Inflammatory macrophage treated with lipopolysaccharide for 4 hours (primary cell): ENCODE results near the gene NPTX2.
A peak's percentile ranks its signal among the peaks of the same experiment; 100 is the strongest.
"Not testable (repeated sequence)": the region's sequence is repeated elsewhere in the genome, so short reads cannot be mapped to it uniquely, and the experiment has no call there.

Experiments used
- DNase-seq: peaks from one replicate; pipeline ENCODE4 v3.0.0-alpha.2; 2020

Gene NPTX2, protein sequence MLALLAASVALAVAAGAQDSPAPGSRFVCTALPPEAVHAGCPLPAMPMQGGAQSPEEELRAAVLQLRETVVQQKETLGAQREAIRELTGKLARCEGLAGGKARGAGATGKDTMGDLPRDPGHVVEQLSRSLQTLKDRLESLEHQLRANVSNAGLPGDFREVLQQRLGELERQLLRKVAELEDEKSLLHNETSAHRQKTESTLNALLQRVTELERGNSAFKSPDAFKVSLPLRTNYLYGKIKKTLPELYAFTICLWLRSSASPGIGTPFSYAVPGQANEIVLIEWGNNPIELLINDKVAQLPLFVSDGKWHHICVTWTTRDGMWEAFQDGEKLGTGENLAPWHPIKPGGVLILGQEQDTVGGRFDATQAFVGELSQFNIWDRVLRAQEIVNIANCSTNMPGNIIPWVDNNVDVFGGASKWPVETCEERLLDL

DNA sequence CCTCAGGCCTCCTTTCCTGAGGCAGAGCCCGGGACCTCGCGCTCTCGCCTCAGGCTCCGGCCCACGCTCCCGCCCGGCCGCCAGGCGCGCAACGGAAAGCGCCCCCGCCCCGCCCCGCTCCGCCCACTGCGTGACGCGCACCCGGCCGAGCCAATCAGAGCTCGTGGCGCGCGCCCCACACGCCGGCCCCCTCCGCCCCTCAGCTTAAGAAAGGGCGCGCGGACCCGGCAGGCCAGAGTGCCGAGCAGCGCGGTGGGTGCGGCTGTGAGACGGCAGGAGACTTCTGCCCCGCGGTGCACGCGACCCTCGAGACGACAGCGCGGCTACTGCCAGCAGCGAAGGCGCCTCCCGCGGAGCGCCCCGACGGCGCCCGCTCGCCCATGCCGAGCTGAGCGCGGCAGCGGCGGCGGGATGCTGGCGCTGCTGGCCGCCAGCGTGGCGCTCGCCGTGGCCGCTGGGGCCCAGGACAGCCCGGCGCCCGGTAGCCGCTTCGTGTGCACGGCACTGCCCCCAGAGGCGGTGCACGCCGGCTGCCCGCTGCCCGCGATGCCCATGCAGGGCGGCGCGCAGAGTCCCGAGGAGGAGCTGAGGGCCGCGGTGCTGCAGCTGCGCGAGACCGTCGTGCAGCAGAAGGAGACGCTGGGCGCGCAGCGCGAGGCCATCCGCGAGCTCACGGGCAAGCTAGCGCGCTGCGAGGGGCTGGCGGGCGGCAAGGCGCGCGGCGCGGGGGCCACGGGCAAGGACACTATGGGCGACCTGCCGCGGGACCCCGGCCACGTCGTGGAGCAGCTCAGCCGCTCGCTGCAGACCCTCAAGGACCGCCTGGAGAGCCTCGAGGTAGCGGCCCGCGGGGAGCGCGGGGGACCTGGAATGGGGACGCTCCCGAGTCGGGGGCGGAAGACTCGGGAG is at the start of gene NPTX2:
Gene NPTX2 (plus strand): TSS at position 235 of the 909 bp plus-strand sequence. CDS start 177 bp downstream, at position 412.
- DNase-seq: no peak

DNA sequence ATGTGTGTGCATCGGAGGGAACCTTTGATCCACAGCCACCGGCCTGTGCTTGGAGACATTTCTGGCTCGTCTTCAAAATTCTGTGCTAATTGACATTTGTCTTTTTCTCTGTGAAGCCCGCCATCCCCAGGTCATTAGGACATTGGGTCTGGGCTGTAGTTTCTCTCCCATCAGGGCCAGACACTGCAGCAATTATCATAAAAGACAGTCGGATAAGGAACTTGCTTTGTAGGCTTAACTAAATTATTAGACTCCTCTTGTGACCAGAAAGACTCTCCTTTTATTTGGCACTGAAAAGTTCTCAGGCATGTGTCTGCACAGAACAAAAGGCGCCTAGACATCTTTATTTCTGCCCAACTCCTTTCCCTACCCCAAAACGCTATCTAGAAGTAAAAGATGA is 49.1 kb upstream of the NPTX2 start:
- DNase-seq: no peak

DNA sequence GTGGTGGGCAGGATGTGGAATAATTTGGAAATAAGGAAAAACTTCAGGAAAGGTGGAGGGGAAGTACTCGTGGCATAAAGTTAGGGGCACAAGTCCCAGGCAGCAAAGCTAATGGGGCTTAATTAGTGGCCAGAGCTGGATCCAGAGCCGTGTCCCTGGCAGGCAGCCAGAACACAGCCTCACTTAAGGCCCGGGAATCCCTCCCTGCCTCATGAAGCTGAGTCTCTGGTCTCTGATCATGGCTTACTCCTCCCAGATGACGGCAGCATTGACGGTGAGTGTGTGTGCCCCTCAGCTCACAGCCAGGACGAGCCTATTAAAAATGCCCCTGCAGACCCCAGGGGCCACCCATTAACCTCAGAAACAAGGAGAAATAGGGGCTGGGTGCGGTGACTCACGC is 48.2 kb upstream of the NPTX2 start:
- no peak for DNase-seq

DNA sequence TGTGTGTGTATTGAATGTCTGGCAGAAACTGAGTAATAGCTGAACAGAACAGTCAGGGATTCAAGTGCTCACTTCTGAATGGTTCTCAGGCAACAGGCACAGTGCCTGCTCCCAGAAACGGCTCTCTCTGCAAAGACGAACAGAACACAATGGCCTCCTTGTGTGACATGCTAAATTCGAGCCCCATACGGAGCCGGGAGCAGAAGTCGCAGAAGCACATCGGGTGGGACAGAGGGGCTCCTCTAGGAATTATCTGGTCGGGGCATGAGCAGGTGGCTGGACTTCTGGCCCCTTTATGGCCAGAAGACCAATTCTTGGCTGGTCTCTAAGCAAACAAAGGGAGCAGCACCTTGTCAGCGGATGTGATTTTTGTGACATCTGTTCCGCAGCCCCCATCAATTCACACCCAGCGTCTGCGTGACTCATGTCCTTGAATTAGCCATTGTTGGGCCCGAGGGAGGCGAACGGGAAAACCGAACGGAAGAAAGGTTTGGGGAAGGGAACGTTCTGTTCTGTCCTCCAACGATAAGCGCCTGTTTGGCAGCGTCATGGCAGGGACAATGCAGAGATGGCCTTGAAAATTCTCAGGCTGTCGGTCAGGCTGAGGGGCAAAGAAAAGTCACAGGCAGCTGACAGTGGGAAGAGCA is 47.3 kb upstream of the NPTX2 start:
- DNase-seq: no peak

DNA sequence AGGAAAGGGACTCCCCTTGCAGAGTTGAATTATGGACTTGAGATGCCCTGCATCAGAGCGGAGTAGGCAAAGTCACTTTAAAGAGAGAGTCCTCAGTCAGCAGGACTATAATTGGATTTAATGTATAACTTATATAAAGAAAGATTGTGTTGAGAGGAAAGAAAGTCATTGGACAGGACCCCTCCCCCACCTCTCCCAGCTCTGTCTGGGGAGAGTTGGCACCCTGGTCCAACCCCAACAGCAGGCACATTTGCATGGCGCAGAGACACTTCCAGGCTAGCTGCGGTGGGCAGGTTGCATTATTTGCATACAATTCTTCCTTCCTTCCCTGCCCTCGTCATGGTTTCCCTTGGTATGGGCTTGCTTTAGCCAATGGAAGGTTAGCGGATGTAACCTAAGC is 46.1 kb upstream of the NPTX2 start:
- DNase-seq: no peak

DNA sequence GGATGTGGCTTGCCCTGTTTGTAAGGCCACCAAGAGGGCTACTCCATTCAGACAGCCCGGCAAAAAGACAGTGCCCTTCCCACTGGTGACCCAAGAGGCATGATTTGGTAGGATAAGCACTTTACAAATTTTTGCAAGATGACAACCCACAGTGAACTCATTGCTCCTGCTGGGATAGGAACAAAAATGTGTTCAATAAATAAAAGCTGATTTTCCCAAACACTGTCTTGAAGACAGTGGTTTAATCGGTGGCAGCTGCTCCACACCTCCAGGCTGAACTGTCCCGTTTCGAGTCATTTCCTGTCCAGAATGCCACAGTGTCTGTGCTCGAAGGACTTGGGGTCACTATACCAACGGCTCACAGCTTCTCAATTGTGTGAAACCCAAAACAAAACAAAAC is 45.1 kb upstream of the NPTX2 start:
- DNase-seq: no peak

DNA sequence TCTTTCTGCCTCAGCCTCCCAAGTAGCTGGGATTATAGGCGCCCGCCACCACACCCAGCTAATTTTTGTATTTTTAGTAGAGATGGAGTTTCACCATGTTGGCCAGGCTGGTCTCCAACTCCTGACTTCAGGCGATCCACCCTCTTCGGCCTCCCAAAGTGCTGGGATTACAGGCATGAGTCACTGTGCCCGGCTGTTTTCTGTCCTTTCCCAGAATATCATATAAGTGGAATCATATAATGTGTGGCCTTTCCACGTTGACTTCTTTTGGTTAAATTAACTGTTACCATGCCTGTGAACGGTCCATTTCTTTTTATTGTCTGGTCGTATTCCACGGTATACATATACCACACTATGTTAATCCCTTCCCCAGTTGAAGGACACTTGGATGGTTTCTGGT is 44.4 kb upstream of the NPTX2 start:
- DNase-seq: not testable (repeated sequence)

DNA sequence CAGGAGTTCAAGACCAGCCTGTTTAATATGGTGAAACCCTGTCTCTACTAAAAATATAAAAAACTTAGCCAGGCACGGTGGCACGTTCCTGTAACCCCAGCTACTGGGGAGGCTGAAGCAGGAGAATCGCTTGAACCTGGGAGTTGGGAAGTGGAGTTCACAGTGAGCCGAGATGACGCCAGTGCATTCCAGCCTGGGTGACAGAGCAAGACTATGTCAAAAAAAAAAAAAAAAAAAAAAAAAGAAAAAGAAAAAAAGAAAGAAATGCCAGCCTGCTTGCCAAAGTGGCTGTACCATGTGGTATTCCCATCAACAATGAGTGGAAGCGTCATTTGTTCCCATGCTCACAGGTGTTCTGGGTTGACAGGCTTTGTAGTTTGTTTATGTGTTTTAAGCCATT is 43.3 kb upstream of the NPTX2 start:
- DNase-seq: no peak

DNA sequence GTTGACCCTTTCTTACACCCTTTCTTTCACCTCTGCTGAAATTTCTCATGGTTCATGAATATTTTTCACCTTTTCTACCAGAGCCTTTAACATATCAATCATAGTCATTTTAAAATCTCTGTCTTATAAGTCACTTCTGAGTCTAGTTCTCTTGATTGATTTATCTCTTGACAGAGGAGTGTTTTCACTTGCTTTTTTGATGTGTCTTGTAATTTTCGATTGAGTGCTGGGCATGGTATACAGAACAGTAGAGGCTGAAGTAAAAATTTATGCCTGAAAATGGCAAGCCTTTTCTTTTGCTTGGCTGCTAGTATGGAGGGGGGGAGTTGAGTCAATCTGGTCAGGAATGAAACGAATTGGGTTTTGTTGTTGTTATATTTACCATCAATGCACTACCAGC is 41.2 kb upstream of the NPTX2 start:
- DNase-seq: no peak

DNA sequence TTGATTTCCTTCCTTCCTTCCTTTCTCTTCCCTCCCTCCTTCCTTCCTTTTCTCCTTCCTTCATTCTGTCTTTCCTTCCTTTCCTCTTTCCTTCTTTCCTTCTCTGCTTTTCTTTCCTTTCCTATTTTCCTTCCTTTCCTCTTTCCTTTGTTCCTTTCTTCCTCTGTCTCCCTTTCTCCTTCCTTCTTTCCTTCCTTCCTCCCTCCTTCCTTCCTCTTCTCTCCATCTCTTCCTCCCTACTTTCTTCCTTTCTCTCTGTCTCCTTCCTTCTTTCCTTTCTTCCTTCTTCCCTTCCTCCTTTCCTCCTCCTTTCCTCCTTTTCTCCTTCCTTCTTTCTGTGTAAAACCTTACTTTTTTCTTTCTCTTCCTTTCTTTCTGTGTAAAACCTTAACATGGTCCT is 32.3 kb upstream of the NPTX2 start:
- DNase-seq: no peak

DNA sequence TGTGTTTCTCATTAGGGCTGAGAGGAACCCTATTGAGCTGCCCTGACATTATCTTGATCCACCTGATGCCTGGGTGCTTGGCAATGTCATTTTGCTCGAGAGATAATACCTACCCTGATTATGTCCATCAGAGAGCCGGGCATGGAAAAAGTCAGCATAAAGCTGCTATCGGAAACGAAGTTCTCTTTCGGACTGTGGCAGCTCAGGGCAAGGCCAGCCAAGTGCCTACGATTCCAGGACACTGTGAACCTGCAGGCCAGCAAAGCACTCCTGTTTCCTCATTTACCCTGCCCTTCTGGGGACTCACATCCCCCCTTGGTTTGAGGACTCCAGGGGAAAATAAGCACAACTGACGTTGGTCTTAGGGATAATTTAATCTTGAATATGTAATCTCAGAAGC is 25.2 kb upstream of the NPTX2 start:
- DNase-seq: no peak

DNA sequence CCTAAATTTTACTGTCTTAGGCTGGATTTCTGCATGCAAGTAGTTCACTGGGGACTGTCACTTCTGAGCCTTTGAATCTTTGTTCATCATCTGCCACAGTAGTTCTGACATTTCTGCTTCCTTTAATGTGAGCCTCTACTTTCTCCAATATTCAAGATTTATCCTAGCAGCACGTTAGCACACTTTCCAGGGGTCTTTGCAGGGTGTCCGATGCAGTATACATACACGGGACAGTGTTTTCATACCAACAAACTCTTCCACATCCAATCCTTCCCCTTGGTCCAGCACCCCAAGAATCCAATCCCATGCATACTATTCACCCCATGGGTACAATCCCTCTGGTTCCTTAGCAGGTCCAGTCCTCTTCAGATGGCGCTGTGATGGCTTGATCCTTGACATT is 22.7 kb upstream of the NPTX2 start:
- no peak for DNase-seq

DNA sequence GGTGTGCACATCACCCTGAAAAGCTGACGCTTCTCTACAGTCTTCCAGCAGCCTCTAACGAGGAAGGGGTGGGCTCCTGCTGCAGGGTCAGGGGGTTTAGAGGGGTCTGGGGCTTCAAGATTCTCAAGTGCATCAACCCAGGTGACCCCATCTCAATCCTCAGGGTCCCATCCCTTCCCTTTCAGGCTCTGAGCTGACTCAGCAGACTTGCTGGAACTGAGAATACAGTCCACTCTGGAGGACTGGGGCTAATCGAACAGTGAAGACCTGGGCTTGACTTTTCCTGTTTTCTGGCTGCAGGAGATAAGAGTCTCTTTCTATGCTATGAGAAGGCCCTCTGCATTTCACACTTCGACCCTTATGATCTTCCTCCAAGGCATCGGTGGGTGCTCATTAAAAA is 22.3 kb upstream of the NPTX2 start:
- no peak for DNase-seq

DNA sequence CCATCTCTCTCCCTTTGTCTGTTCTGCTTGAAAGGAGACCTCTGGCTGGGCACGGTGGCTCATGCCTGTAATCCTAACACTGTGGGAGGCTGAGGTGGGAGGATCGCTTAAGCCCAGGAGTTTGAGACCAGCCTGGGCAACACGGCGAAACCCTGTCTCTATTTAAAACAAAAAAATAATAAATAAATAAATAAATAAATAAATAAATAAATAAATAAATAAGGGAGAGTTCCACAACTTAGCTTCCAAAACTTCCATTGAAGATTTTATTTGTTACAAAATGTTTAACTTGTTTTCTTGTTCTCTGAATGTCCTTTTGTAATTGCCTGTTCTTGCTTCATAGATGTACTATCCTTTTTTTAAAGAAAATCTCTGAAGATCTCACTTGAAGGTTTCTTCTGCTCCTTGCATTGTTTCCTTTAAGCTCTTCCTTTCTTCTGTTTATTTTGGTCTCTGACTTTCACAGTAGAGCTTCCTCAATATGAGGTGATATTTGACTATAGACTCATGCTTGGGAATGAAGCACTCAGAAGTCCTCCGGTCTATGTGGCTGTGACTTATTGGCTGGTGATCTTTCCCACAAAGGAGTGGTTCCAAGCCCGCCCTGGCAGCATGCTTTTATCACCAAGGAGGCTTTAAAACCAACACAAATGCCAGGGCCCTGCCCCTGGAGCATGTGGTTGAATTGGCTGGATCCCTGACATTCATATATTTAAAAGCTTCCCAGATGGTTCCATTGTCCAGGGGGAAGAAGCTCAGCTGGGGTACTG is 18.1 kb upstream of the NPTX2 start:
- DNase-seq: no peak

DNA sequence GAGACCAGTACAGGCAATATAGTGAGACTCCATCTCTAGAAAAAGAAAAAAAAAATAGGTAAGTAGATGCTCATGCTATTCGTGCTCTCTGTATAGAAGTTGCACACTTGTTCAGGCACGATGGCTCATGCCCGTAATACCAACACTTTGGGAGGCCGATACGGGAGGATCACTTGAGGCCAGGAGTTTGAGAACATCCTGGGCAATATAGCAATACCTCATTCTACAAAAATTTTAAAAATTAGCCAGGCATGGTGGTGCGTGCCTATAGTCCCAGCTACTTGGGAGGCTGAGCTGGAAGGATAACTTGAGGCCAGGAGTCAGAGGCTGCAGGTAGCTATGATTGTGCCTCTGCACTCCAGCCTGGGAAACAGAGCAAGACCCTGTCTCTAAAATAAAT is 17.2 kb upstream of the NPTX2 start:
- no peak for DNase-seq

DNA sequence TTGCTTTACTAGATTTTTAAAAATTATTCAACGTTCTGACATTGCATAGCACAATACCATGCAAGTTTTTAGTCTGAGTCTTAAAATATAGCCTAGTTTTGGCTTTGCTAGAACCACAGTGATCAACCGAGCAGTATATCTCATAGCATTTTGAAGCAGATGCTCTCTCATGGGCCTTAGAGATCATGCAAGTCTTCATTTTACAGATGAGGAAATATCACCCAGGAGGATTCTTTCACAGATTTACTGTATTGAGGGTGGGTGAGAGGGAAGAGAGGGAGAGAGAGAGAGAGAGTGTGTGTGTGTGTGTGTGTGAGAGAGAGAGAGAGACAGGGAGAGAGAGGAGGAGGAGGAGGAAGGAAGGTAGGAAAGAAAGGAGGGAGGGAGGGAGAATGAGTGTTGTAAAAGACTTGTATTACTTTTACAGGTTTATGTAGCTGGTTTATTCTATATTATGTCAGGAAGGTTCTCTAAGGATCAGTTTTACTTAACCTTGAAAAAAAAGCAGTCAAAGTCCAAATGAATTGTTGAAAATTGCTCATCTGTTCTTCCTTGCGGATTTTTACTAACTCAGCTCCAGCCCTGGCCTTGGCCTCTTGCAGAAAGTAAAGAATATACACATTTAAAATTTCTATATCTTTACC is 14.2 kb upstream of the NPTX2 start:
- DNase-seq: no peak

DNA sequence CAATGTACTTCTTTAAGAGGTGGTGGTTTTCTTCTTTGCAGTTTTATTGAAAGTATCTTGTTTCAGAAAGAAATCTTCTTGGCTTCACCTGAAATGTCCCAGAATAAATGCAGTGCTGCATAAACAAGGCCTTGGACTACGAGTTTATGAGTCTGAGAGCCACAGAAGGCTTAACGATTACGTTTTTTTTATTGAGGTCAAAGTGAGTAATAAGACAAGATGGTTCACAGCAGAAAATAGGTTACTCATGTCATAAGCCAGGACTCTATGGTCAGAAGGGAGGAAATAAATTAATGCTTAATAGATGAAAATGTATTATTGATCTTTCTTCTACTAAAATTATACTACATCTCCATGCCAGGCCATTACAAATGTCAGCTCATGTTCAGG is 13.7 kb upstream of the NPTX2 start:
- DNase-seq: no peak

DNA sequence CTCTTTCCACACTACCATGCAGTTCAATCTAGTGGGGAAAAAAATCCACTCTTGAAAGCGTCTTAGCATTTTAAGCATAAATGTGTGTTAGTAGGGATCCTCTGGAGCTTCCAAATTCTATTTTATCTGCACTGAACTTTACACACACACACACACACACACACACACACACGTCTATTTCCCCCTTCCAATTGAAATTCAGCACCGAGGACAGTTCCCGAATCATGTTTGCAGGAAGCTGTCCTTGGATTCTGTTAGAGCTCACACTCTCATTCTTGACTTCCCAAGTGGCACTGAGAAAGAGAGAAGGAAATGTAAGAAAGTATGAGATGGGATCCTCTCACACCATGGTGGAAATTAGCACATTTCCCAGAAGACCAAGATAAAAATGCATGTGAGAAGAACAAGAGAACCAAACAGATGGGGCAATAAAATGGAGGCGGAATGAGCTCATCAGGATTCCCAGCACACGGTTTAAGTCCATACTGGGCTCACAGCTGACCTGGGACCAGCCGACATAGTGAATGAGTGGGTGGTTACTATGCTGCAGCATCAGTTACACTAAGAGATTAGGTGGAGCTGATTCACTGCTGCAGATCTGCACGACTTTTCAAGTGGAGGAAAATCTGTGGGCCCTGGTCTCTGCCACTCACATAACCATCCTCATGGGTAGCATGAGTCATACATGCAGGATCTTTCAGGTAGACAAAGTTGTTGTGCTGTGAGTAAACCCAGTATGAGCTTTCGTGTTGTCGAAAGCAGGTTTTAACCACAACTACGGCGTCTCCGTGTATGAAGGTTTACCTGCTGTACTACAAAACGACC is 3.3 kb upstream of the NPTX2 start:
- DNase-seq: peak; percentile 14

DNA sequence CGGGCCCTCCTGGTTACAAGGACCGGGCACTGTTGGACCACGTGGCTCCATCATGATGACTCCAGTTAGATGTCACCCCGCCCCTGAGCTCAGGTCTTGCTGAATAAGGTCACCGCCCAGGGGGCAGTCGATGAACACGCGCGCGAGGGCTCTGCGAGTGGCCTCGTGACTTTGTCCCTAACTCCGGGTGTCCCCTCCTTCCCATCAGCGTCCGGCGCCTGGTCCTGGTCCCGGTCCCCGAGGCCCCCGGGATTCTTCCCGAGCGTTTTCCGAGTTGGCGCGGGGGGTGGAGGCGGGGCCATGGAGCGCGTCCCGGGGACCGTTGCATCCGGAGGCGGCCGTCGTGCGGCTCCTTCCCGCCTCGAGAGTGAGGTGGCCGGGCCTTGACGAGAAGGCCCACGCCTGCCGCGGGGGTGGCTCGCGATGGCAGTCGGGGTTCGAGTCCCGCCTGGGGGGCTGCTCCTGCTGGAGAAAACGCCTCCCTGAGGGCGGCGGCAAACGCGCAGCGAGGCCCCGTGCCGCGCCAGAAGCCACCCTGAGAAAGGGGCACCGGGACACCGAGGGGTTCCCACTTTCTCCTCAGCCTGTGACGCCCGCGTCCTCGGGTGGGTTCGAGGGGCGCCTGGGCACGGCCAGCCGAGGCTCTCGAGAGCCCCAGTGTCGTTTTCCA is 569 bp upstream of the NPTX2 start:
- DNase-seq: no peak

DNA sequence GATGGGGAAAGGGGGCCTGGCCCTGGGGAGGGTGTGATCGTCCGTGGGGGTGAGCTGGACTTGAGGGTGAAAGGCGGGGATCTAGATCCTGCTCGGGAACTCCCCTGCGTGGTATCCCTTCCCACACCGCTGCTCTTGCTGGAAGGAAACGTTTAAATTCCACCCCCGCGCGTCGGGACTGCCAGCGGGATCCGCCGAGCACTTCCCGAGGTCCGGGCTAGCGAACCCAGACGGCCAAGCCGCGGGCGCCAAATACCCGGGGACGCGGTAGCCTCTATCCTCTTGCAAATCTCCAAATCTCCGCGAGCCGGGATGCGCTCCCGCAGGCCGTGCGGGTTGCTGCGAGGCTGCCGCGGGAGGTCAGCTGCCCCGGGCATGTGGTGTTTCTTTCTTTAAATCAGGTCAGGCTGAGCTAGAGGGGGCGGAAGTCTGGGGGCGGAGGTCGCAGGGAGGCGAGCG is 904 bp downstream of the NPTX2 start:
- no peak for DNase-seq

DNA sequence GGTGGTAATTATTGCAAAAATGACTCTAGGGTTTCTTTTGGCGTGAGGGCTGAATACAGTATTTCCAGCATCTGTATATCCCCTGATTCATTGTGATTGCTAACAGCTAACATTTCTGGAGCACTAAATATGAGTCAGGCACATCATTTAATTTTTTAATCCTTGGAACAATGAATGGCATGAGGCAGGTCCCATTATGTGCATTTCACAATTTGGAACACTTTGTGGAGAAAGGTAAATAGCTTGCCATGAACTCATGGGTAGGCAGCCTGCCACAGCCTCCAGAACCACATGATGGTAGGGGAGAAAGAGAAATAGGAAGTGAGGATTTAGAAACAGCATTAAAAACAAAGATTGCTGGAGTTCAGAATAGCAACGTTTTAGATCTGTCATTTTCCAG is 1.7 kb downstream of the NPTX2 start:
- no peak for DNase-seq
